GM18861 (cell line): ENCODE data around the gene SH3BP5L.

Experiments used
- ATAC-seq: cut with Tn5 transposase; IDR thresholded peaks from one replicate; pipeline ENCODE4 v1.9.1; 2021; ENCODE audit not compliant: unreplicated experiment

Gene SH3BP5L

DNA sequence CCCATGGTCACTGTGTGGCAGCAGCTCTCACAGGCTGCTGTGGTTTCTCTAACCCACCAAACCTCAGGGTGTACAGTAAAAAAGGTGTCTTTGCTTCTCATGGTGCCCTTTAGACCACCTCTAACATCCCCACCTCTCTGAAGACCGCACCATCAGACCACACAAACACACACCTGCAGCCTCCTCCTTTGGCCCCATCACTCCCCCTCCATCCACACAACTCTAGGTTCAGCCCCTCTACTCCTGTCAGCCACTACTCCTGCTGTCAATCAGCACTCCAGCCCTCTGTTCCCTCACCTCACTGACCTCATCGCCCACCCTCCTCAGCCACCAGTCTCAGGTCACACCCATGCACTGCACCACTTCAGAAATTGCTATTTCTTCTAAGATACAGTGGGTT lies 25.7 kb upstream of the SH3BP5L start:
- no peak for ATAC-seq

DNA sequence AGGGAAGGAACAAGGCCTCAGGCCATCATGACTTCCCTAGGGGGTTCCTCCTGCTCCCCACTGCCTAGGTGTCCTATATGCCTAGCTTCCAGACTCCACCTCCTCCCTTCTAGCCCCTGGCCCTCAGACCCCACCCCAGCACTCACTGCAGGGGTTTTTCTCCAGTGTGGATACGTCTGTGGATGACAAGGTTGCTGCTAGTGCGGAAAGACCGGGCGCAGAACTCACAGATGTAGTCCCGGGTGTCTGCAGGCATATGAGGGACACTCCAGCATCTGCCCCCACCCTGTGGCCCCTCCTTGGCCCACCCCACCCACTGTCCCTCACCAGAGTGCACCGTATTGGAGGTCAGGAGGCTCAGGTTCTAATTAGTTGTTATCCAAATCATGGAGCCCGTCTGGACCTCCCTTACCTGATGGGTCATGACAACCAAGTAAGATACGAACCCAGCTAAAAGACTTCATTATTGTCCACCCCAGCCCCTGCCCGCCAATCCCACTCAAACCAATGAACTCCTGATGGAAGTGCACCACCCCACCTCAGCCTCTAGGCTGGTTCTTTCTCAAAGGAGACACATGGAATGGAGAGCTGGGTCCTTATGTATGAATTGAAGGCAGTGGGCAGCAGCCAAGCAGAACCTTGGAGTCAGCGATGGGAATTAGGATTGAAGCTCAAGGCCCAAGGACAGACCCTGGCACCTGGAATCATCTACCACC lies 25.0 kb upstream of the SH3BP5L start:
- no peak for ATAC-seq

DNA sequence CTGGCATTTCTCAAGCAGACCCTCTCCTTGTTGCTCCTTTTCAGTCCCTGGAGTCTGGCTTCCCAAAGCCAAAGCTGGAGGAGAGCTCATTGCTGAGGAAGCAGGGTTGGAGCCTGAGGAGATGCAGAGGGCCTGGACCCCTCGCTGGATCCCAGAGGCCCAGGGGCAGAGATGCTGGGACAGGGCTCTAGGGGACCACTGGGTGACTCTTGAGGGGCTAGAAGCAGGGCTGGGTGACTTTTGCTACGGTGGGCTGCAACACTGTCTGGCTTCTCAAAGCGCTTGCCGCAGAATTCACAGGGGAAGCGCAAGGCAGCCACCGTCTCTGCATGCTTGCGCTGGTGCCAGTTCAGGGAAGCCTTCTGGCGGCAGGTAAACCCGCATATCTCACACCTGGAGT lies 24.4 kb upstream of the SH3BP5L start:
- ATAC-seq, result no peak

DNA sequence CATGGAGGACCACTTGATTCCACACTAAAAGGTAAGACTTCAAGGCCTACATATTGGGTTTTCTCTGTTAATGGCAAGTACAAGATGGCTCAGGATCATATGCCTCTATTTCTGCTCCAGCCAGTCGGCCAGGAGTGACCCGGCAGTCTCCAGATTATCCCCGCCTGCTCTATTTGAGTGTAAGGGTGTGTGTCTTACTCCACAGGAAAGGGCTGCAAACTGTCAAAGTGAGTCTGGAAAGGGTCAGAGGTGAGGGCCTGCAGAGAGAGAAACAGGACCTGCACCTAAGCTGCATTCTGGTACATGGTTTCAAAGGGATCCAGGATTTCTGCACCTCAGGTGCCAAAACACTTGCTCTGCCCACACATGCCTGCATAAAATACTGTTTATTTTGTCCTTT lies 23.9 kb upstream of the SH3BP5L start:
- no peak for ATAC-seq

DNA sequence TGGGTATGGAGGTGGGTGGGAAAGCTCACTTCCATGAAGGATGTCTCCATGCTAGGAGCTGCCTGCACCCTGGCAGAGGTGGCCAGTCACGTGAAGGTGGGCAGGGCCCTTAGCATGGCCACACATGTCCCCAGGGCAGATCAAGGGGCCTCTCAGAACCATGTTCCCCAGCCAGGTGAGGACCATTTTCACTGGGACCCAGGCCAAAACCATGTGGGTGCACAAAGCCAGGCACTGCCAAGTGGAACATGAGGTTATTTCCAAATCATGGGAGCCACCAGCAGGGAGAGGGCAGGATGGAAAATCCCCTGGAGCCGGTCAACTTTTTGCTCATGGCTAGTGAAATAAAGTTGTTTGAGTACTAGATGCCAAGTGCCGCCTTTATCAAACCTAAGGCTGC lies 23.4 kb upstream of the SH3BP5L start:
- no peak for ATAC-seq

DNA sequence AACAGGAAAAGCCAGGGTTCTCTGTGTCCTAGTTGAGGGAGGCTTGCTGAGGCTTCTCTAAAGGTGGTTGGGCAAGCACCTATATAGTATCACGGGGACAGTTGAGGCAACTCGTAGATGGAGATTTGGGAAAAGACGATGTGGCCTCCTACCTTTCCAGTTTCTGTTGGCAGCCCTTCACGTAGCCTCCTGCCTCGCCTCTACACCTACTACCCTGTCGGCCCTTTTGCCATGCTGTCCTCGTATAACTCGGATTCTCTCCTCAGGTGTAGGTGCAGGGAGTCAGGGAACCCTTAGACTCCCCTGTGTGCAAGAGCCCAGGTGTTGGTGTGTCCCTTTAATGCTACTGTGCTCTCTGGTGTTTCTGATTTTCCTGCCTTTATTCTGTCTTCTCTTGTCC lies 22.9 kb upstream of the SH3BP5L start:
- ATAC-seq, result no peak

DNA sequence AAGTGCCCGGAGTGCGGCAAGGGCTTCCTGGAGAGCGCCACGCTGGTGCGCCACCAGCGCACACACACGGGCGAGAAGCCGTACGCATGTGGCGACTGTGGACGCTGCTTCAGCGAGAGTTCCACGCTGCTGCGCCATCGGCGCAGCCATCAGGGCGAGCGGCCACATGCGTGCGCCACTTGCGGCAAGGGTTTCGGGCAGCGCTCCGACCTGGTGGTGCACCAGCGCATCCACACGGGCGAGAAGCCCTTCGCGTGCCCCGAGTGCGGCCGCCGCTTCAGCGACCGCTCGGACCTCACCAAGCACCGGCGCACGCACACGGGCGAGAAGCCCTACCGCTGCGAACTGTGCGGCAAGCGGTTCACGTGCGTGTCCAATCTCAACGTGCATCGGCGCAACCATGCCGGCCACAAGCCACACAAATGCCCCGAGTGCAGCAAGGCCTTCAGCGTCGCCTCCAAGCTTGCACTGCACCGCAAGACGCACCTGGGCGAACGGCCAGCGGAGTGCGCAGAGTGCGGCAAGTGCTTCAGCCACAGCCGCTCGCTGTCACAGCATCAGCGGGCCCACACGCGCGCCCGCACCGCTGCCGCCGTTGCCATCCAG lies 22.3 kb upstream of the SH3BP5L start:
- ATAC-seq, result no peak

DNA sequence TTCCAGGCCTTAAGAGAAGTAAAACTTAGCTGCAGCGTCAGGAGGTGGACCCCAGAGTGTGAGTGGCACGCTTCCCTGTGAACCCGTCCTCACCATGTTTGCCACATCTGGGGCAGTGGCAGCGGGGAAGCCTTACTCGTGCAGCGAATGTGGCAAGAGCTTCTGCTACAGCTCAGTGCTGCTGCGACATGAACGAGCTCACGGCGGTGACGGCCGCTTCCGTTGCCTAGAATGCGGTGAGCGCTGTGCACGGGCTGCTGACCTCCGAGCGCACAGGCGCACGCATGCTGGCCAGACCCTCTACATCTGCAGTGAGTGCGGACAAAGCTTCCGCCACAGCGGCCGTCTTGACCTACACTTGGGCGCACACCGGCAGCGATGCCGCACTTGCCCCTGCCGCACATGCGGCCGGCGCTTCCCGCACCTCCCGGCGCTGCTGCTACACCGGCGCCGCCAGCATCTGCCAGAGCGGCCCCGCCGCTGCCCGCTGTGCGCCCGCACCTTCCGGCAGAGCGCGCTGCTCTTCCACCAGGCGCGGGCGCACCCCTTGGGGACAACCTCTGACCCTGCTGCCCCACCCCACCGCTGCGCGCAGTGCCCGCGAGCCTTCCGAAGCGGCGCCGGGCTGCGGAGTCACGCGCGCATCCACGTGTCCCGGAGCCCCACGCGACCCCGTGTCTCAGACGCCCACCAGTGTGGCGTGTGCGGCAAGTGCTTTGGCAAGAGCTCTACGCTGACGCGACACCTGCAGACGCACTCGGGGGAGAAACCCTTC lies 21.7 kb upstream of the SH3BP5L start:
- ATAC-seq, result no peak

DNA sequence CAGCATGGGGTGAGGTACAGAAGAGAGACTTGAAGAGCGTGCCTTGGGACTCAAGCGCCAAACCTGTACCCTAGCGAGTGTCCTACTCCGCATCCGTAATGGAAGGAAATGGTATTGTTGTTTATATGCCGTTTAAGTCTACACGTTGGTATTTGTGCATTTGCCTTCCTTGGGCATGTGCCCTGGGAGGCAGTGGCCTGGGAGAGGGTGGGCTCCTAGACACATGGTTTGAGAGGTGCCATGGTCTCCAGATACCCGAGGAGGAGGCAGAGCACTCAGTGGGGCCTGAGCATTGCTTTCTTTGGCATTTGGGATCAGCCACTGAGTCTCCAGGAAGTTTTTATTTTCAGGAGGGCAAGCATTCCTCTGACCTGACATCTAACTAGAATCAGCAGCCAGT lies 18.8 kb upstream of the SH3BP5L start:
- ATAC-seq, result no peak

DNA sequence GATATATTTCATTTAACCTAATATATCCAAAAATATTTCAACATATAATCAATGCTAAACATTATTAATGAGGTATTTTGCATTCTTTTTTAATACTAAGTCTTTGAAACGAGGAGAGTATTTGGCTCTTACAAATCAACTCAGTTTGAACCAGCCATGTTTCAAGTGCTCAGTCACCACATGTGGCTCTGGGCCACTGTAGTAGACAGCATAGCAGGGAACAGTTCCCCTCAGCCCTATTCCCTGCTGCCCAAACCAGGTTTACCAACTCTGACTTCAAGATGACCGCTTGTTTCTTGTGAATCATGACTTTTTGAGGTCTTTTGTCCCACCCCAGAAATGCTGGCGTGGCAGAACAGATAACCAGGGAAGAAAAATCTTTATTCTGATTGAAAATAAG lies 18.0 kb upstream of the SH3BP5L start:
- no peak for ATAC-seq

DNA sequence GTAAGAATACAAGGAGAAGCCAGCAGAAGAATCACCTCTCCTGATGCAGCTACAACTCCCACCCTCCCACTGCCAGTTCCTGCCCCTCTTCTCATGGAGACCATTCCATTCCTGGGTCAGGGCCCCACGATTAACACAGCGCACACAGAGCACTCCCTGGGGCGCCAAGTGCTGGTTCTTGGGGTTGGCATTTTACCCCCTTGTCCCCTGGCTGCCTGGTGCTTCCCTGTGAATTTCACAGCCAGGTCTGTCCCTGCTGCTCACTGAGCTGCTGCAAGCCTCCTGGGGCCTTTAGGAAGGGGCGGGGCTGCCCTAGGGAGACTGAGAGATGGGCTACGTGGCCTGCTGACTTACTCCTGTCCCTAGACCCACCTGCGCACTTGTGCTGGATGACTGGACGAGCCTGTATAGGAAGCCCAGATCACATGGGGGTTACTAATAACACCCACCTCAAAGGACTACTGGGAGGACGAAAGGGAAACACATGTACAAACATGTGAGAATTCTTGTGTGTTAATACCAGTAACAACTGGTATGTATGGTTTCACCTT lies 17.1 kb upstream of the SH3BP5L start:
- peak; percentile 21 for ATAC-seq

DNA sequence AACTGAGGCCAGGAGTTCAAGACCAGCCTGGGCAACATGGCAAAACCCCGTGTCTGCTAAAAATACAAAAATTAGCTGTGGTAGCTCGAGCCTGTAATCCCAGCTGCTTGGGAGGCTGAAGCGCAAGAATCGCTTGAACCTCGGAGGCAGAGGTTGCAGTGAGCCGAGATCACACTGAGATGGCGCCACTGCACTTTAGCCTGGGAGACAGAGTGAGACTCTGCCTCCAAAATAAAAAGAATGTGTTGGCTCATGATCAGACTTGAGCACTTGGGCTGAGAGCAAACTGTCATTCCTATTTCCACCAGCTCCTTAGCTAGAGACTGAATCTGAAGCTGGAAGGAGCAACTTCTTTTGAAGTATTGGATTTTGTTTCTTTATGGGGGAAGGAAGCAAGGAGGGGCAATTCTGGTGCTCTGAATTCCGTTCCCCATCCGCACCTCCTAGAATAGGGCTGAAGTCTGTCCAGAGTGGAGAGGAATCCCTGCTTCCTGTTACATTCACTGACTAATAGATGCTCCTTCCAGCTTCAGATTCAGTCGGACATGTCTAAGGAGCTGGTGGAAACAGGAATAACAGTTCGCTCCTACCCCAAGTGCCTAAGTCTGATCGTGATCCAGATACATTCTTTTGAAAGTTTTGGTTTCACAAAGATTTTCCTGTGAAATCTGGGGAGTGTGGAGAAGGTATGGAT lies 16.1 kb upstream of the SH3BP5L start:
- no peak for ATAC-seq

DNA sequence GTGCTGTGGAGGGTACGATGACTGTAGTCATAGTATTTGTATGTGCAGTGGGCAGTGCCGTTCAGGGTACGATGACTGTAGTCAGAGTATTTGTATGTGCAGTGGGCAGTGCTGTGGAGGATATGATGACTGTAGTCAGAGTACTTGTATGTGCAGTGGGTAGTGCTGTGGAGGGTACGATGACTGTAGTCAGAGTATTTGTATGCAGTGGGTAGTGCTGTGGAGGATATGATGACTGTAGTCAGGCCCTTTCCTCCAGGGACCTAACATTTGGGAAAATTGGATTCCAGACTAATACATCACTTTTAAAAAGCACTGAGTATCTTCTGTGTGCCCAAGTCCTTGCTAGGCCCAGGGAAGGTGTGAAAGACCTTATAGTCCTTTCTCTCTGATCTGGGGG lies 15.2 kb upstream of the SH3BP5L start:
- no peak for ATAC-seq

DNA sequence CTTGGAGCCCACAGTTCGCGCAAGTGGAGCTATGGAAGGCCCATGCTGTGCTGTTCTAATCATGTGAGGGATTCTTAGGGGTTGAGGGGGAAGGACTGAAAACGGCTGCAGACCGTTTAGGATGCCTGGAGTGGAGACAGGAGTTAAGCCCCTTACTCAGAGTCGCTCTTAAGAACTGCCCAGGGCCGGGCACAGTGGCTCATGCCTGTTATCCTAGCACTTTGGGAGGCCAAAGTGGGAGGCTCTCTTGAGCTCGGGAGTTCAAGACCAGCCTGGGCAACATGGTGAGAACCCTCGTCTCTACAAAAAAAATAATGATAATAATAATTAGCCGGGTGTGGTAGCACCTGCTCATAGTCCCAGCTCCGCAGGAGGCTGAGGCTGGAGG lies 13.4 kb upstream of the SH3BP5L start:
- no peak for ATAC-seq

DNA sequence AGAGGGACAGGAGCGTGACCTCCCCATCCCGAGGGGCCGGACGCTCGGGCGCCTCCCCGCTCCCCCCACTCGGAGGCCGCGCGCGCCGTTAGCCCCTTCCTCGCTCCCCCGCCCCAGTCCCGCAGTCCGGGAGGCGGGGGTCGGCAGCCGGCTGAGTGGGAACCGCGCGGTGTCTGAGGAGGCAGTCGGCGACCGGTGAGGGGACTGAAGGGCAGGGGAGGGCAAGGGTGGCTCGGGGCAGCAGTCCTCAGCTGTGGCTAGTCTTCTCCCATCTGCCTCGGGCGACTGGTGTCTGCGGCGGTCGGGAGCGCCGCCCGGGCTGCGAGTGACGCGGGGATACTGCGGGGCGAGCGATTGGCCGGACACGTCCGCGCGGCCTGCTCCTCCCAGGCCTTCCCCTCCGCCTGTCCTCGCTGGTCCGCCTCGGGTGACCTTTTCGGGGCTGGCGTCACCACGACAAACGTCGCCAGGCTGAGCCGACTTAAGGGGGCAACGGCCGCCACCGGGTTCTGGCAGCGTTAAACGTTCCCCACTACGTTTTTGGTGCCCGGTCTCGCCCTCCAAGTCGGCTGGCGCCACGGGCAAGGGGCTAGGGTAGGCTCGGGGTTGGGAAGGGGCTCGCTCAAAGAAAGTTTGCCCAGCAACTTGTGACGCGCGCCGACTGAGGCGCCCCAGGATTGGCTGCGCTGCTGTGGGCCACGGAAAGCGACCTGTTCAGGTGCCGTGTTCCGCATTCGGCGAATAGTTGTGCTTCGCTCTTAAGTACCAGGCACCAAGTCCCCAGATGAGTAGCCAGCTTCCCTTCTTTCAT lies 12.8 kb upstream of the SH3BP5L start:
- ATAC-seq, result peak; percentile 55

DNA sequence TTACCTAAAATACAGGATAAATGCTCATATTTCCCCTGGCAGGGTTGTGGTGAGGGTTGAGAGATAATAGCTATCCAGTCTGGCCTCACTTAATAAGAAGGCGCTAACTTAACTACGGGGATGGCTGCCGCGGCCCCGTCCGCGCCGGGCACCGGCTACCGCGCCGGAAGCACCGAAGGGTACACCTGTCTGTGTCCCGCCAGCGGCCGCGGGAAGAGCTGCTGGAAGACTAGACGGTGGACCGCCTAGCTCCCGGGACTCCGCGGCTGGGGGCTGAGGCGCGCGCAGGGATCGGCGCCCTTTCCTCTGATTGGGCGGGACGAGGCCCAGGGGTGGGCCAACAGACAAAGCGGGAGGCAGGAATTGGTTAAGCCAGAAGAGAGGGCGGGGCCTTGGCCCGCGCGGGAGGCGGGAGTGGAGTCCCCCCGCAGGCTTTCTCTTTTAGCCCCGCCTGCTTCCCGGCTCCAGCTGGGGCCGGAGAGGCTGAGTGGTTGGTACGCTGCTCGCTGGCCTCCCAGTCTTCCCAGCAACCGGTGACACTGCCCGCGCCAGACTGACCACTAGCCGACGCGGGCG lies 12.2 kb upstream of the SH3BP5L start, which contains the start of gene ZNF672:
ZNF672 (plus strand) TSS at position 444 of the 576 bp plus-strand sequence. CDS start 9,051 bp downstream, outside the sequence.
- peak; percentile 87 for ATAC-seq

DNA sequence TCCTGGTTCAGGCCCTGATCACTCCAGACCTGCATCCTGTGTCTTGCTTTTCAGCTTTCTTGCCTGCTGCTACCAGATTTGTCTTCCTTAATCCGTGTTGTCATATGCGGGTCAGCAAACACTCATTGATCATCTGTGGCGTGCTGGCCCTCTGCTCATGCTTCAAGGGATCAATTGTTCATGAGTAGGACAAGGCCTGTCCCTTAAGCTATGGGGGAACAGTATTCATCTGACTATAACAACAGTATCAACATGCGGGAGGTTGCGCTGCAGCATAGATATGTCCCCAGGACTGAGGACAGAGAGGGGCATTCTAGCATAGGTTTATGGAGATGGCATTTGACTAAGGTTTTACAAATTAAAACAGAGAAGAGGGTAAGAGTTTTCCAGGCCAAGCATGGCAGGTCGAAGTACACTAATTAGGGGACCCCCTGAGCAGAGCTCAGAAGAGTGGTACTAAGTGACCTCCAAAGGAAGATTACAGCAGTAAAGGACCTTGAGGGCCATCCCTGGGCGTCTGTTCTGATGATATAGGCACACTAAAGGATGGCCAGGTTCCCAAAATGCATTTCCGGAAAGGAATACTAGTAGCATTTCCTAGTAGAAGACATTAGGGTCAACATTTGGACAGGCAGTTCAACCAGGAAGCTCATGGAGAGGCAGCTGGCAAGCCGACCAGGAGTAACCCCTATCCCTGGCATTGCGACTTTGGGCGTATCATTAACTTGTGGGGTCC lies 11.5 kb upstream of the SH3BP5L start:
- ATAC-seq, result no peak

DNA sequence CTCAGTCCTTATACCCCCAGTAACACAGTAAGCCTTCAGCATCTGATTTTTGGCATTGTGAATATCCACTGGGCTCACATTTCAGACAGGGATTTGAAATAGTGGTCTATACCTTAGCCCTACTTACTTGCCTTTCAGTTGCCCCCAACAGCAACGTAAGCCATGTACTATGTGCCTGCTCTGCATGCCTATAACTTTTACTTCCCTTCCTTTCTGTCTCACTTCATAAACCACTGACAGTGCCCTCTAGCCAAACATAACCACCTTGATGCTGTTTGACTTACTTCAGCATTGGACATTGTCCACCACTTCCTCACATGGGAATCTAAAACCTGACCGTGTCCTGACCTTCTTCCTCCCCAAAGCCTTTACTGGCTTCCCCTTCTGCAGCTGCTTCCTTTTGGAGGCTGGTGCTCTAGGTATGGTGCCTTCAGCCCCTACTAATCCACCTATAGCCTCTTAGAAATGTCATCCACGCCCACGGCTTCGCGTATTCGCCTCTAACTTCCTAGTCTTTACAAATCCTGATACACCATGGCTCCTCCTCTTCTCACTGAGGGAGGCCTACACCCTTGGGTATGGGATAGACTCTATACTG lies 8.7 kb upstream of the SH3BP5L start:
- ATAC-seq, result no peak

DNA sequence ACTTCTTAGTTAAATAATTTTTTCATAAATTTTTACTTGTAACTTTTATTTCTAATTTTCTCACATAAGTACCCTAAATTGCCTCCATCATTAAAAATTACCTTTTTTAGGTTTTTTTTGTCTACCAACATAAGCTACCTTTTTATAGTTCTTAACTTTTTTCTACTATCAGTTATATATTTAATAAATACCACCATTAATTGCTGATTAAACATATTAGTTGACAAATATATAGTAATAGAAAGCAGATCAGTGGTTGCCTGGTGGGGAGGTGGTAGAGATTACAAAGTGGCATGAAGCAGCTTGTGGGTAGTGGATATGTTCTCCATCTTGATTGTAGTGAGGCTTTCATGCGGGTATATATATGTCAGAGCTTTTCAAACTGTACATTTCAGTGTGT lies 6.1 kb upstream of the SH3BP5L start:
- ATAC-seq, result no peak
